HG03521 (cell line): Measurements from ENCODE around the gene SLC35D1.
A peak's percentile ranks its signal among the peaks of the same experiment; 100 is the strongest.

Experiments
- ATAC-seq: cut with Tn5 transposase; IDR thresholded peaks from one replicate; pipeline ENCODE4 v1.9.1; 2021; ENCODE audit warnings: mild to moderate bottlenecking, moderate library complexity; ENCODE audit not compliant: unreplicated experiment

The SLC35D1 gene

GRCh38 chr1:67044631-67045270 lies 9.2 kb downstream of the SLC35D1 start:
- ATAC-seq, result no peak

GRCh38 chr1:67043366-67043765 lies 10.6 kb downstream of the SLC35D1 start:
- ATAC-seq, result no peak

- no peak for ATAC-seq
These were observed 12.0 kb downstream of the SLC35D1 start for GRCh38 chr1:67041841-67042503.

GRCh38 chr1:67040405-67040804 lies 13.5 kb downstream of the SLC35D1 start:
- ATAC-seq, result no peak

GRCh38 chr1:67031859-67032247 lies 22.1 kb downstream of the SLC35D1 start:
- ATAC-seq, result no peak

GRCh38 chr1:67031121-67031858 lies 22.7 kb downstream of the SLC35D1 start:
- ATAC-seq, result no peak

GRCh38 chr1:67029472-67029871 lies 24.5 kb downstream of the SLC35D1 start:
- ATAC-seq, result no peak

GRCh38 chr1:67020765-67021164 lies 33.2 kb downstream of the SLC35D1 start:
- no peak for ATAC-seq

- no peak for ATAC-seq
These were observed 33.6 kb downstream of the SLC35D1 start for GRCh38 chr1:67020304-67020703.

- ATAC-seq, result no peak
These were observed 34.3 kb downstream of the SLC35D1 start for GRCh38 chr1:67019600-67020136.

- no peak for ATAC-seq
These were observed 34.8 kb downstream of the SLC35D1 start for GRCh38 chr1:67019121-67019520.

GRCh38 chr1:67018574-67018973 lies 35.4 kb downstream of the SLC35D1 start:
- no peak for ATAC-seq

- ATAC-seq, result no peak
These were observed 40.4 kb downstream of the SLC35D1 start for GRCh38 chr1:67013573-67013972.

- no peak for ATAC-seq
These were observed 44.2 kb downstream of the SLC35D1 start for GRCh38 chr1:67009792-67010191.

GRCh38 chr1:67005068-67005467 lies 48.9 kb downstream of the SLC35D1 start:
- no peak for ATAC-seq

GRCh38 chr1:67004176-67004575 lies 49.8 kb downstream of the SLC35D1 start:
- no peak for ATAC-seq

- no peak for ATAC-seq
These were observed 52.1 kb downstream of the SLC35D1 start for GRCh38 chr1:67001682-67002425.

GRCh38 chr1:66999640-67000400 lies 54.1 kb downstream of the SLC35D1 start:
- no peak for ATAC-seq

GRCh38 chr1:66998972-66999371 lies 55.0 kb downstream of the SLC35D1 start:
- no peak for ATAC-seq

- ATAC-seq, result peak; percentile 66
These were observed 57.8 kb downstream of the SLC35D1 start for GRCh38 chr1:66996018-66996682.
